IMR-90 (cell line): ENCODE results near the gene PAQR5.

Experiments
- NFE2L2 ChIP-seq: fragments of 150-350 bp; IDR thresholded peaks from 2 replicates; pipeline ENCODE4 v1.6.1; 2016; ENCODE audit warnings: low read depth, mild to moderate bottlenecking, low read length
- POLR2A ChIP-seq: IDR thresholded peaks from 2 replicates; pipeline ENCODE4 v1.6.1; 2012; ENCODE audit warnings: mild to moderate bottlenecking, low read depth, low read length
- RFX5 ChIP-seq: IDR thresholded peaks from 2 replicates; pipeline ENCODE4 v1.8.0; 2012; ENCODE audit warnings: low read depth, mild to moderate bottlenecking, low read length, moderate library complexity
- TF ChIP-seq, protein P1 (sequence below): conservative IDR thresholded peaks from 2 replicates; pipeline ENCODE4 v1.5.1; 2012; ENCODE audit warnings: mild to moderate bottlenecking, low read depth, low read length, improper control_type of control experiment

DNA sequence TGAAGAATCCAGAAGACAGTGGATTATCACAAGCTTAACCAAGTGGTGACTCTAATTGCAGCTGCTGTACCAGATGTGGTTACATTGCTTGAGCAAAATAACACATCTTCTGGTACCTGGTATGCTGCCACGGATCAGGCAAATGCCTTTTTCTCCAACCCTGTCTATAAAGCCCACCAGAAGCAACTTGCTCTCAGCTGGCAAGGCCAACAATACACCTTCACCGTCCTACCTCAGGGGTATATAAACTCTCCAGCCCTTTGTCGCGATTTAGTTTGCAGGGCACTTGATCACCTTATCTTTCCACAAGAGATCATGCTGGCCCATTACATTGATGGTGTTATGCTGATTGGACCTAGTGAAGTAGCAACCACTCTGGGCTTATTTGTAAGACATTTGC is 52.6 kb downstream of the PAQR5 start:
- TF ChIP-seq, protein P1, sequence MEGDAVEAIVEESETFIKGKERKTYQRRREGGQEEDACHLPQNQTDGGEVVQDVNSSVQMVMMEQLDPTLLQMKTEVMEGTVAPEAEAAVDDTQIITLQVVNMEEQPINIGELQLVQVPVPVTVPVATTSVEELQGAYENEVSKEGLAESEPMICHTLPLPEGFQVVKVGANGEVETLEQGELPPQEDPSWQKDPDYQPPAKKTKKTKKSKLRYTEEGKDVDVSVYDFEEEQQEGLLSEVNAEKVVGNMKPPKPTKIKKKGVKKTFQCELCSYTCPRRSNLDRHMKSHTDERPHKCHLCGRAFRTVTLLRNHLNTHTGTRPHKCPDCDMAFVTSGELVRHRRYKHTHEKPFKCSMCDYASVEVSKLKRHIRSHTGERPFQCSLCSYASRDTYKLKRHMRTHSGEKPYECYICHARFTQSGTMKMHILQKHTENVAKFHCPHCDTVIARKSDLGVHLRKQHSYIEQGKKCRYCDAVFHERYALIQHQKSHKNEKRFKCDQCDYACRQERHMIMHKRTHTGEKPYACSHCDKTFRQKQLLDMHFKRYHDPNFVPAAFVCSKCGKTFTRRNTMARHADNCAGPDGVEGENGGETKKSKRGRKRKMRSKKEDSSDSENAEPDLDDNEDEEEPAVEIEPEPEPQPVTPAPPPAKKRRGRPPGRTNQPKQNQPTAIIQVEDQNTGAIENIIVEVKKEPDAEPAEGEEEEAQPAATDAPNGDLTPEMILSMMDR = no peak
- TF ChIP-seq POLR2A = no peak
- no peak for TF ChIP-seq NFE2L2
- TF ChIP-seq RFX5 = no peak
